ENCODE results near the gene DENND1A.

- TF ChIP-seq, protein P1, sequence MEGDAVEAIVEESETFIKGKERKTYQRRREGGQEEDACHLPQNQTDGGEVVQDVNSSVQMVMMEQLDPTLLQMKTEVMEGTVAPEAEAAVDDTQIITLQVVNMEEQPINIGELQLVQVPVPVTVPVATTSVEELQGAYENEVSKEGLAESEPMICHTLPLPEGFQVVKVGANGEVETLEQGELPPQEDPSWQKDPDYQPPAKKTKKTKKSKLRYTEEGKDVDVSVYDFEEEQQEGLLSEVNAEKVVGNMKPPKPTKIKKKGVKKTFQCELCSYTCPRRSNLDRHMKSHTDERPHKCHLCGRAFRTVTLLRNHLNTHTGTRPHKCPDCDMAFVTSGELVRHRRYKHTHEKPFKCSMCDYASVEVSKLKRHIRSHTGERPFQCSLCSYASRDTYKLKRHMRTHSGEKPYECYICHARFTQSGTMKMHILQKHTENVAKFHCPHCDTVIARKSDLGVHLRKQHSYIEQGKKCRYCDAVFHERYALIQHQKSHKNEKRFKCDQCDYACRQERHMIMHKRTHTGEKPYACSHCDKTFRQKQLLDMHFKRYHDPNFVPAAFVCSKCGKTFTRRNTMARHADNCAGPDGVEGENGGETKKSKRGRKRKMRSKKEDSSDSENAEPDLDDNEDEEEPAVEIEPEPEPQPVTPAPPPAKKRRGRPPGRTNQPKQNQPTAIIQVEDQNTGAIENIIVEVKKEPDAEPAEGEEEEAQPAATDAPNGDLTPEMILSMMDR (IDR thresholded peaks at IDR 0.05): no peak
- no peak for TF ChIP-seq POLR2AphosphoS5 (IDR thresholded peaks at IDR 0.05; ENCODE audit: low read depth, low read length)
- TF ChIP-seq, protein P2, sequence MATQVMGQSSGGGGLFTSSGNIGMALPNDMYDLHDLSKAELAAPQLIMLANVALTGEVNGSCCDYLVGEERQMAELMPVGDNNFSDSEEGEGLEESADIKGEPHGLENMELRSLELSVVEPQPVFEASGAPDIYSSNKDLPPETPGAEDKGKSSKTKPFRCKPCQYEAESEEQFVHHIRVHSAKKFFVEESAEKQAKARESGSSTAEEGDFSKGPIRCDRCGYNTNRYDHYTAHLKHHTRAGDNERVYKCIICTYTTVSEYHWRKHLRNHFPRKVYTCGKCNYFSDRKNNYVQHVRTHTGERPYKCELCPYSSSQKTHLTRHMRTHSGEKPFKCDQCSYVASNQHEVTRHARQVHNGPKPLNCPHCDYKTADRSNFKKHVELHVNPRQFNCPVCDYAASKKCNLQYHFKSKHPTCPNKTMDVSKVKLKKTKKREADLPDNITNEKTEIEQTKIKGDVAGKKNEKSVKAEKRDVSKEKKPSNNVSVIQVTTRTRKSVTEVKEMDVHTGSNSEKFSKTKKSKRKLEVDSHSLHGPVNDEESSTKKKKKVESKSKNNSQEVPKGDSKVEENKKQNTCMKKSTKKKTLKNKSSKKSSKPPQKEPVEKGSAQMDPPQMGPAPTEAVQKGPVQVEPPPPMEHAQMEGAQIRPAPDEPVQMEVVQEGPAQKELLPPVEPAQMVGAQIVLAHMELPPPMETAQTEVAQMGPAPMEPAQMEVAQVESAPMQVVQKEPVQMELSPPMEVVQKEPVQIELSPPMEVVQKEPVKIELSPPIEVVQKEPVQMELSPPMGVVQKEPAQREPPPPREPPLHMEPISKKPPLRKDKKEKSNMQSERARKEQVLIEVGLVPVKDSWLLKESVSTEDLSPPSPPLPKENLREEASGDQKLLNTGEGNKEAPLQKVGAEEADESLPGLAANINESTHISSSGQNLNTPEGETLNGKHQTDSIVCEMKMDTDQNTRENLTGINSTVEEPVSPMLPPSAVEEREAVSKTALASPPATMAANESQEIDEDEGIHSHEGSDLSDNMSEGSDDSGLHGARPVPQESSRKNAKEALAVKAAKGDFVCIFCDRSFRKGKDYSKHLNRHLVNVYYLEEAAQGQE (IDR thresholded peaks at IDR 0.05; ENCODE audit: insufficient read depth in 1 of 2, low read depth in 2 of 2, low read length in 1 of 2): no peak
Measured at GRCh38 chr9:123914517-123915196, 15.3 kb downstream of the DENND1A start.
